ENCODE results near the gene SFSWAP.

DNA sequence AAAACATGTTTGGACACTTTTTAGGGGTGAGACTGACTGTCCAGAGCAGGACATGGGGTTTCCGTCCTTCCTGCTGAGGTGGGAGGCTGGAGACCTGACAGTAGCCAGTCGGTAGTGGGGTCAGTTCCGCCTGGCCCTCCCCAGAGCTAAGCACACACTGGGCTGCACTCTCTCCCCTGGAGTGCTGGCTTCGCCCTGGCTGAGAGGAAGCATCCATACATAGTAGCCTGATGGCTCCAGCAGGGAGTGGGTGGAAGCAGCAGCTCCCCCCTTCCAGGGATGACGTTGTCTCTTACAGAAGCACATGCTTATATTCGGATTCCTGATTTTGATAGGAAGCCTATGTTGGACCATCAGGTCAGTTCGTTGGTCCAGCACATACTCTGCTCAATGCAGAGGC is 40.4 kb downstream of the SFSWAP start:
- no peak for TF ChIP-seq POLR2A (IDR thresholded peaks at IDR 0.05)
- TF ChIP-seq, protein P1, sequence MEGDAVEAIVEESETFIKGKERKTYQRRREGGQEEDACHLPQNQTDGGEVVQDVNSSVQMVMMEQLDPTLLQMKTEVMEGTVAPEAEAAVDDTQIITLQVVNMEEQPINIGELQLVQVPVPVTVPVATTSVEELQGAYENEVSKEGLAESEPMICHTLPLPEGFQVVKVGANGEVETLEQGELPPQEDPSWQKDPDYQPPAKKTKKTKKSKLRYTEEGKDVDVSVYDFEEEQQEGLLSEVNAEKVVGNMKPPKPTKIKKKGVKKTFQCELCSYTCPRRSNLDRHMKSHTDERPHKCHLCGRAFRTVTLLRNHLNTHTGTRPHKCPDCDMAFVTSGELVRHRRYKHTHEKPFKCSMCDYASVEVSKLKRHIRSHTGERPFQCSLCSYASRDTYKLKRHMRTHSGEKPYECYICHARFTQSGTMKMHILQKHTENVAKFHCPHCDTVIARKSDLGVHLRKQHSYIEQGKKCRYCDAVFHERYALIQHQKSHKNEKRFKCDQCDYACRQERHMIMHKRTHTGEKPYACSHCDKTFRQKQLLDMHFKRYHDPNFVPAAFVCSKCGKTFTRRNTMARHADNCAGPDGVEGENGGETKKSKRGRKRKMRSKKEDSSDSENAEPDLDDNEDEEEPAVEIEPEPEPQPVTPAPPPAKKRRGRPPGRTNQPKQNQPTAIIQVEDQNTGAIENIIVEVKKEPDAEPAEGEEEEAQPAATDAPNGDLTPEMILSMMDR (IDR thresholded peaks at IDR 0.05): no peak

All from testis (tissue), 2 donors.